SK-N-SH (cell line): ENCODE data around the gene EPYC. TPM values are rescaled to one million over a fixed set of nuclear protein-coding genes. Genes with fewer than 3 reads are reported as not detected.

ENCODE experiments used
- CTCF ChIA-PET: fragments of 300-600, 350-600 bp; formaldehyde crosslinking; extraction: SDS; loops from one replicate; lab custom pipeline; 2021; lab: Yijun Ruan, JAX
- POLR2A ChIA-PET: fragments of 350-600 bp; sonication (Branson Sonifier 250); formaldehyde crosslinking; extraction: SDS; loops from one replicate; lab custom pipeline; 2020; ENCODE audit warnings: antibody characterized with exemption, inconsistent platforms; lab: Yijun Ruan, JAX
- DNase-seq: peaks from one replicate; pipeline ENCODE4 v3.0.0; 2012
- H2AFZ ChIP-seq: fragments of 200-600 bp; sonication (generic); 2 replicates; pipeline ENCODE4 v1.8.1; 2016; ENCODE audit warnings: antibody characterized with exemption, mild to moderate bottlenecking, low read depth
- H3F3A ChIP-seq: fragments of 200-600 bp; sonication (generic); replicated peaks from 2 replicates; pipeline ENCODE3; 2016; ENCODE audit warnings: antibody characterized with exemption, mild to moderate bottlenecking; ENCODE audit not compliant: insufficient read depth
- H3K27ac ChIP-seq, 2 experiments: fragments of 200-500 bp in 1 of 2; fragments of 200-600 bp in 1 of 2; sonication (Bioruptor generic) in 1 of 2; sonication (generic), shearing (Covaris generic) in 1 of 2; 2 replicates each; pipeline versions ENCODE4 v1.5.1 to v1.6.1; 2014 to 2016; ENCODE audit warnings: low read depth in 2 of 2, inconsistent platforms in 1 of 2, low read length in 1 of 2, mild to moderate bottlenecking in 1 of 2, mixed read lengths in 1 of 2
- H3K27me3 ChIP-seq: fragments of 200-600 bp; sonication (generic), shearing (Covaris generic); 2 replicates; pipeline ENCODE4 v1.6.1; 2016; ENCODE audit warnings: mixed run types; ENCODE audit not compliant: insufficient read depth
- H3K36me3 ChIP-seq, 2 experiments: fragments of 200-500 bp in 1 of 2; fragments of 200-600 bp in 1 of 2; sonication (Bioruptor generic) in 1 of 2; sonication (generic) in 1 of 2; replicated peaks in 1 of 2; 2 replicates each; pipeline versions ENCODE3 to v1.5.1; 2014 to 2016; ENCODE audit warnings: low read length in 1 of 2, mild to moderate bottlenecking in 1 of 2; ENCODE audit not compliant: insufficient read depth in 2 of 2, control insufficient read depth in 1 of 2
- H3K4me1 ChIP-seq, 2 experiments: fragments of 200-500 bp in 1 of 2; fragments of 200-600 bp in 1 of 2; sonication (Bioruptor generic) in 1 of 2; sonication (generic), shearing (Covaris generic) in 1 of 2; 2 replicates each; pipeline versions ENCODE4 v1.5.1 to v1.6.1; 2014 to 2016; ENCODE audit warnings: low read depth in 1 of 2, low read length in 1 of 2, mixed run types in 1 of 2; ENCODE audit not compliant: insufficient read depth in 2 of 2, control insufficient read depth in 1 of 2
- H3K4me2 ChIP-seq: fragments of 200-600 bp; sonication (generic), shearing (Covaris generic); 2 replicates; pipeline ENCODE4 v1.6.1; 2017; ENCODE audit warnings: mixed run types
- H3K4me3 ChIP-seq, 2 experiments: fragments of 200-500 bp in 1 of 2; fragments of 200-600 bp in 1 of 2; sonication (Bioruptor generic) in 1 of 2; sonication (generic), shearing (Covaris generic) in 1 of 2; 2 replicates each; pipeline versions ENCODE4 v1.5.1 to v1.8.1; 2014 to 2016; ENCODE audit warnings: low read depth in 2 of 2, inconsistent platforms in 1 of 2, low read length in 1 of 2, mild to moderate bottlenecking in 1 of 2, mixed read lengths in 1 of 2, moderate library complexity in 1 of 2
- H3K79me2 ChIP-seq: fragments of 200-600 bp; sonication (generic); 2 replicates; pipeline ENCODE4 v1.8.1; 2017; ENCODE audit warnings: mild to moderate bottlenecking; ENCODE audit not compliant: insufficient read depth
- H3K9ac ChIP-seq: fragments of 200-600 bp; sonication (generic); 2 replicates; pipeline ENCODE4 v1.6.1; 2017; ENCODE audit warnings: mixed run types
- H3K9me2 ChIP-seq: fragments of 200-600 bp; sonication (generic); 2 replicates; pipeline ENCODE4 v1.6.1; 2017; ENCODE audit warnings: mixed run types
- H3K9me3 ChIP-seq: fragments of 200-600 bp; sonication (generic); 2 replicates; pipeline ENCODE4 v1.6.1; 2017; ENCODE audit warnings: mixed run types, mild to moderate bottlenecking, moderate library complexity
- H4K20me1 ChIP-seq: fragments of 200-600 bp; sonication (generic); 2 replicates; pipeline ENCODE4 v1.6.1; 2017; ENCODE audit warnings: mild to moderate bottlenecking, mixed run types; ENCODE audit not compliant: insufficient read depth
- ELF1 ChIP-seq: IDR thresholded peaks from 2 replicates; pipeline ENCODE4 v1.4.0; 2012
- GABPA ChIP-seq: IDR thresholded peaks from 2 replicates; pipeline ENCODE4 v1.4.0; 2012; ENCODE audit warnings: low read depth, mild to moderate bottlenecking
- IRF3 ChIP-seq: fragments of 150-350 bp; IDR thresholded peaks from 2 replicates; pipeline ENCODE4 v1.6.1; 2016; ENCODE audit warnings: mild to moderate bottlenecking, low read depth, low read length
- MXI1 ChIP-seq: IDR thresholded peaks from 2 replicates; pipeline ENCODE4 v1.6.1; 2012; ENCODE audit warnings: mild to moderate bottlenecking, low read depth, low read length, improper control_type of control experiment
- NFIC ChIP-seq: IDR thresholded peaks from 2 replicates; pipeline ENCODE4 v1.4.0; 2012; ENCODE audit warnings: borderline replicate concordance
- NRF1 ChIP-seq: IDR thresholded peaks from 2 replicates; pipeline ENCODE4 v1.6.1; 2012; ENCODE audit warnings: low read depth, mild to moderate bottlenecking, low read length
- PBX3 ChIP-seq: IDR thresholded peaks from 2 replicates; pipeline ENCODE4; 2012
- POLR2AphosphoS5 ChIP-seq: IDR thresholded peaks from 2 replicates; pipeline ENCODE4 v1.6.1; 2012; ENCODE audit warnings: low read depth, low read length
- RXRA ChIP-seq: IDR thresholded peaks from 2 replicates; pipeline ENCODE4 v1.4.0; 2012; ENCODE audit warnings: low read depth, mild to moderate bottlenecking, borderline replicate concordance
- TCF12 ChIP-seq: IDR thresholded peaks from 2 replicates; pipeline ENCODE4 v1.4.0; 2012
- YY1 ChIP-seq: IDR thresholded peaks from 2 replicates; pipeline ENCODE4 v1.4.0; 2012; ENCODE audit warnings: low read depth, mild to moderate bottlenecking
- WGBS: methylation state at CpG from one replicate; pipeline ENCODE4 v1.1.6; 2017; ENCODE audit warnings: low lambda C conversion rate; 5-methylcytosine and 5-hydroxymethylcytosine counted together
- polyA plus RNA-seq, 3 experiments: library from polyadenylated mRNA; depleted of rRNA; stranded (reverse); fragments of >200 nt; gene quantifications; 2 replicates each; pipeline ENCODE4 v1.2.3, GENCODE V29; 2012
- TF ChIP-seq, protein P1 (sequence below): IDR thresholded peaks from 2 replicates; pipeline ENCODE4 v1.6.1; 2012; ENCODE audit warnings: mild to moderate bottlenecking, low read depth, low read length, moderate library complexity
- TF ChIP-seq, protein P2 (sequence below): IDR thresholded peaks from 2 replicates; pipeline ENCODE4 v1.4.0; 2012; ENCODE audit warnings: low read depth, borderline replicate concordance
- TF ChIP-seq, protein P3 (sequence below): fragments of 200-600 bp; sonication (generic); IDR thresholded peaks from 2 replicates; pipeline ENCODE4 v1.6.1; 2017; ENCODE audit warnings: antibody characterized with exemption, mild to moderate bottlenecking, moderate library complexity

Gene EPYC
- polyA plus RNA-seq, 1 of the 3 experiments (the other 2 are of a cell fraction), result not detected

DNA sequence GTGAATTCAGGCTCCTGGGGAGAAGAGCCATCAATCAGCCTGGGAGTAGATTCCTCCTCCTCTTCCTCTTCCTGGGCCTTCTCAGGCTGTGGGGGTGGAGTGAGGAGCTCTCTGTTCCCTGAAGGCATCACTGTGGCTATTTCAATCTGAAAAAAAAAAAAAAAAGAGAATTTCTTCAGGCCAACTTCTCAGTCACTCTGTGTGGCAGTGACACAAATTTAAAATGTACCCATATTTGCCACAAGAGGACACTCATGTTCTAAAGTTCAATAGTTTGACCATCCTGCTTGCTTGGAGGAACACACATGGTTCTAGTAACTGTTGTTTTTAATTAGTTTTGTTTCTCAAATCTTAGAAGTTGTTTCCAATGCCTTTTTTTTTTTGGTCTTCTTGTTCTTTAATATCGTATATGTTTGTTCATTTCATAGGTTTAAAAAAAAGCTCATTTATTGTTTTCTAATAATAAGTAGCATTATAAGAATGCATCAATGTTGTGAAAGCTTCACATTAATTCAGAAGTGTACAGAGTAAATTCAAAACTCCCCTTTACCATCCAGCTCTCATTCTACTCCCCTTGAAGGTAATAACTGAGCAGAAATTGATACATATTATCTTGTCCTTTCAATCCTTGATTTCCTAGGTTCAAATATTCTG, 26.5 kb downstream of the EPYC start (continued):
- TF ChIP-seq, protein P1, sequence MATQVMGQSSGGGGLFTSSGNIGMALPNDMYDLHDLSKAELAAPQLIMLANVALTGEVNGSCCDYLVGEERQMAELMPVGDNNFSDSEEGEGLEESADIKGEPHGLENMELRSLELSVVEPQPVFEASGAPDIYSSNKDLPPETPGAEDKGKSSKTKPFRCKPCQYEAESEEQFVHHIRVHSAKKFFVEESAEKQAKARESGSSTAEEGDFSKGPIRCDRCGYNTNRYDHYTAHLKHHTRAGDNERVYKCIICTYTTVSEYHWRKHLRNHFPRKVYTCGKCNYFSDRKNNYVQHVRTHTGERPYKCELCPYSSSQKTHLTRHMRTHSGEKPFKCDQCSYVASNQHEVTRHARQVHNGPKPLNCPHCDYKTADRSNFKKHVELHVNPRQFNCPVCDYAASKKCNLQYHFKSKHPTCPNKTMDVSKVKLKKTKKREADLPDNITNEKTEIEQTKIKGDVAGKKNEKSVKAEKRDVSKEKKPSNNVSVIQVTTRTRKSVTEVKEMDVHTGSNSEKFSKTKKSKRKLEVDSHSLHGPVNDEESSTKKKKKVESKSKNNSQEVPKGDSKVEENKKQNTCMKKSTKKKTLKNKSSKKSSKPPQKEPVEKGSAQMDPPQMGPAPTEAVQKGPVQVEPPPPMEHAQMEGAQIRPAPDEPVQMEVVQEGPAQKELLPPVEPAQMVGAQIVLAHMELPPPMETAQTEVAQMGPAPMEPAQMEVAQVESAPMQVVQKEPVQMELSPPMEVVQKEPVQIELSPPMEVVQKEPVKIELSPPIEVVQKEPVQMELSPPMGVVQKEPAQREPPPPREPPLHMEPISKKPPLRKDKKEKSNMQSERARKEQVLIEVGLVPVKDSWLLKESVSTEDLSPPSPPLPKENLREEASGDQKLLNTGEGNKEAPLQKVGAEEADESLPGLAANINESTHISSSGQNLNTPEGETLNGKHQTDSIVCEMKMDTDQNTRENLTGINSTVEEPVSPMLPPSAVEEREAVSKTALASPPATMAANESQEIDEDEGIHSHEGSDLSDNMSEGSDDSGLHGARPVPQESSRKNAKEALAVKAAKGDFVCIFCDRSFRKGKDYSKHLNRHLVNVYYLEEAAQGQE, result no peak
- TF ChIP-seq GABPA (no peak), NFIC (no peak), MXI1 (0 out of 2 replicates have a peak, but pooled peaks have one; percentile 24), YY1 (no peak)
- TF ChIP-seq, protein P2, sequence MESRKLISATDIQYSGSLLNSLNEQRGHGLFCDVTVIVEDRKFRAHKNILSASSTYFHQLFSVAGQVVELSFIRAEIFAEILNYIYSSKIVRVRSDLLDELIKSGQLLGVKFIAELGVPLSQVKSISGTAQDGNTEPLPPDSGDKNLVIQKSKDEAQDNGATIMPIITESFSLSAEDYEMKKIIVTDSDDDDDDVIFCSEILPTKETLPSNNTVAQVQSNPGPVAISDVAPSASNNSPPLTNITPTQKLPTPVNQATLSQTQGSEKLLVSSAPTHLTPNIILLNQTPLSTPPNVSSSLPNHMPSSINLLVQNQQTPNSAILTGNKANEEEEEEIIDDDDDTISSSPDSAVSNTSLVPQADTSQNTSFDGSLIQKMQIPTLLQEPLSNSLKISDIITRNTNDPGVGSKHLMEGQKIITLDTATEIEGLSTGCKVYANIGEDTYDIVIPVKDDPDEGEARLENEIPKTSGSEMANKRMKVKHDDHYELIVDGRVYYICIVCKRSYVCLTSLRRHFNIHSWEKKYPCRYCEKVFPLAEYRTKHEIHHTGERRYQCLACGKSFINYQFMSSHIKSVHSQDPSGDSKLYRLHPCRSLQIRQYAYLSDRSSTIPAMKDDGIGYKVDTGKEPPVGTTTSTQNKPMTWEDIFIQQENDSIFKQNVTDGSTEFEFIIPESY, result no peak

- Histone ChIP-seq H3K4me2 (no peak overlapping the region), H3K36me3 (no peaks in the 10 kb centered on the region), H4K20me1 (no peaks in the 10 kb centered on the region), H3K27me3 (no peaks in the 10 kb centered on the region), H3F3A (peaks cover 4% of the 10 kb centered on the region), H3K4me1 (peaks cover 2 to 9% of the 10 kb centered on the region in 2 experiments; a peak in 3 of 4 replicates), H3K27ac (no peak overlapping the region), H3K9ac (no peak overlapping the region), H3K9me3 (no peaks in the 10 kb centered on the region), H3K9me2 (no peaks in the 10 kb centered on the region), H3K79me2 (no peaks in the 10 kb centered on the region), H3K4me3 (no peak overlapping the region), H2AFZ (no peak overlapping the region)
- WGBS, result 87% methylated on average over 1 of the region's 1 CpG
- POLR2A ChIA-PET, result no interaction called here
- no peak for DNase-seq
- CTCF ChIA-PET, result interaction anchor here (0.9 to 4.3 kb wide), 13 partner anchors 8 to 385 kb away, joined by 3 to 61 read pairs (median 7); no protein-coding TSS in a partner anchor
- TF ChIP-seq ELF1 (no peak), NRF1 (no peak), RXRA (no peak), PBX3 (no peak), TCF12 (no peak), YY1 (no peak), IRF3 (no peak), POLR2AphosphoS5 (no peak)
- TF ChIP-seq, protein P3, sequence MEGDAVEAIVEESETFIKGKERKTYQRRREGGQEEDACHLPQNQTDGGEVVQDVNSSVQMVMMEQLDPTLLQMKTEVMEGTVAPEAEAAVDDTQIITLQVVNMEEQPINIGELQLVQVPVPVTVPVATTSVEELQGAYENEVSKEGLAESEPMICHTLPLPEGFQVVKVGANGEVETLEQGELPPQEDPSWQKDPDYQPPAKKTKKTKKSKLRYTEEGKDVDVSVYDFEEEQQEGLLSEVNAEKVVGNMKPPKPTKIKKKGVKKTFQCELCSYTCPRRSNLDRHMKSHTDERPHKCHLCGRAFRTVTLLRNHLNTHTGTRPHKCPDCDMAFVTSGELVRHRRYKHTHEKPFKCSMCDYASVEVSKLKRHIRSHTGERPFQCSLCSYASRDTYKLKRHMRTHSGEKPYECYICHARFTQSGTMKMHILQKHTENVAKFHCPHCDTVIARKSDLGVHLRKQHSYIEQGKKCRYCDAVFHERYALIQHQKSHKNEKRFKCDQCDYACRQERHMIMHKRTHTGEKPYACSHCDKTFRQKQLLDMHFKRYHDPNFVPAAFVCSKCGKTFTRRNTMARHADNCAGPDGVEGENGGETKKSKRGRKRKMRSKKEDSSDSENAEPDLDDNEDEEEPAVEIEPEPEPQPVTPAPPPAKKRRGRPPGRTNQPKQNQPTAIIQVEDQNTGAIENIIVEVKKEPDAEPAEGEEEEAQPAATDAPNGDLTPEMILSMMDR, result no peak
Measured at GRCh38 chr12:90977224-90977623, 27.5 kb downstream of the EPYC start.
